SIG-M5 treated with dmso at 0.1 percent for 504 hours (cell line): ENCODE measurements around the gene FOXO1.
"Not testable (repeated sequence)": the region's sequence is repeated elsewhere in the genome, so short reads cannot be mapped to it uniquely, and the experiment has no call there.

Experiments used
- DNase-seq: peaks from one replicate; lab custom pipeline; 2025; ENCODE audit not compliant: unreplicated experiment; lab: John Stamatoyannopoulos, UW

The FOXO1 gene

GRCh38 chr13:40666933-40667621 is 636 bp upstream of the FOXO1 start:
- peak; percentile 62 for DNase-seq

GRCh38 chr13:40665126-40666044 is 1.1 kb downstream of the FOXO1 start:
- no peak for DNase-seq

- no peak for DNase-seq
Observed at GRCh38 chr13:40664350-40665125, 1.9 kb downstream of the FOXO1 start.

GRCh38 chr13:40664100-40664349 is 2.4 kb downstream of the FOXO1 start:
- not testable (repeated sequence) for DNase-seq

- DNase-seq = no peak
Observed at GRCh38 chr13:40662866-40663265, 3.6 kb downstream of the FOXO1 start.

- DNase-seq = no peak
Observed at GRCh38 chr13:40661875-40662665, 4.4 kb downstream of the FOXO1 start.

GRCh38 chr13:40660692-40661091 is 5.7 kb downstream of the FOXO1 start:
- no peak for DNase-seq

GRCh38 chr13:40660141-40660664 is 6.2 kb downstream of the FOXO1 start:
- no peak for DNase-seq

- no peak for DNase-seq
Observed at GRCh38 chr13:40657951-40658350, 8.5 kb downstream of the FOXO1 start.

- DNase-seq = no peak
Observed at GRCh38 chr13:40657307-40657706, 9.1 kb downstream of the FOXO1 start.

GRCh38 chr13:40656358-40656757 is 10.1 kb downstream of the FOXO1 start:
- peak; percentile 49 for DNase-seq

GRCh38 chr13:40653527-40654318 is 12.7 kb downstream of the FOXO1 start:
- peak; percentile 19 for DNase-seq

- DNase-seq = no peak
Observed at GRCh38 chr13:40652588-40652940, 13.9 kb downstream of the FOXO1 start.

- no peak for DNase-seq
Observed at GRCh38 chr13:40651866-40652587, 14.4 kb downstream of the FOXO1 start.

- no peak for DNase-seq
Observed at GRCh38 chr13:40648841-40649240, 17.6 kb downstream of the FOXO1 start.

GRCh38 chr13:40648040-40648439 is 18.4 kb downstream of the FOXO1 start:
- DNase-seq = no peak

- no peak for DNase-seq
Observed at GRCh38 chr13:40644838-40645604, 21.4 kb downstream of the FOXO1 start.

GRCh38 chr13:40640845-40641458 is 25.5 kb downstream of the FOXO1 start:
- no peak for DNase-seq
